OCI-LY7 (cell line): ENCODE results near the gene TAPBPL.

Source experiments
- EZH2phosphoT487 ChIP-seq: fragments of 200-600 bp; sonication (generic); IDR thresholded peaks from 2 replicates; pipeline ENCODE4 v1.6.1; 2018; ENCODE audit warnings: low read depth, borderline replicate concordance, mild to moderate bottlenecking, mixed run types, antibody characterized with exemption, low read length, moderate library complexity, mixed read lengths
- TF ChIP-seq, protein P1 (sequence below): fragments of 200-600 bp; sonication (generic); conservative IDR thresholded peaks from 2 replicates; pipeline ENCODE4 v1.5.1; 2014; ENCODE audit warnings: mild to moderate bottlenecking, antibody characterized with exemption, low read length, moderate library complexity, mixed read lengths

DNA sequence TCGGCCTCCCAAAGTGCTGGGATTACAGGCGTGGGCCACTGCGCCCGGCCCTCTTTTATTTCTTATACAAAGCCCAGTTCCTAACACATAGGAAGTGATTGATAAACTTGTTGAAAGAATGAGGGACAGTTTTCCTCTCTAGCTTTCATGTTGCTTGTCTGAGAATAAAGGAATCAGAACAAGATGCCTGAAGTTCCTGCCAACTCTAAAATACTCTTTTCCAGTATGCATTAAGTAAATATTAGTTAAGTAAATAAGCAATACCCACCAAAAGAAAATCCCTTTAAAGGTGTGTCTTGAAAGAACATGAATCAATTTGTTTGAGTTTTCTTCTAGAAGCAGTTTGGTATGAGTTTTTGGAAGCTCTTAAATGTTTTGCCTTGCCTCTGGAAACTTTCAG is 31.5 kb upstream of the TAPBPL start:
- TF ChIP-seq, protein P1, sequence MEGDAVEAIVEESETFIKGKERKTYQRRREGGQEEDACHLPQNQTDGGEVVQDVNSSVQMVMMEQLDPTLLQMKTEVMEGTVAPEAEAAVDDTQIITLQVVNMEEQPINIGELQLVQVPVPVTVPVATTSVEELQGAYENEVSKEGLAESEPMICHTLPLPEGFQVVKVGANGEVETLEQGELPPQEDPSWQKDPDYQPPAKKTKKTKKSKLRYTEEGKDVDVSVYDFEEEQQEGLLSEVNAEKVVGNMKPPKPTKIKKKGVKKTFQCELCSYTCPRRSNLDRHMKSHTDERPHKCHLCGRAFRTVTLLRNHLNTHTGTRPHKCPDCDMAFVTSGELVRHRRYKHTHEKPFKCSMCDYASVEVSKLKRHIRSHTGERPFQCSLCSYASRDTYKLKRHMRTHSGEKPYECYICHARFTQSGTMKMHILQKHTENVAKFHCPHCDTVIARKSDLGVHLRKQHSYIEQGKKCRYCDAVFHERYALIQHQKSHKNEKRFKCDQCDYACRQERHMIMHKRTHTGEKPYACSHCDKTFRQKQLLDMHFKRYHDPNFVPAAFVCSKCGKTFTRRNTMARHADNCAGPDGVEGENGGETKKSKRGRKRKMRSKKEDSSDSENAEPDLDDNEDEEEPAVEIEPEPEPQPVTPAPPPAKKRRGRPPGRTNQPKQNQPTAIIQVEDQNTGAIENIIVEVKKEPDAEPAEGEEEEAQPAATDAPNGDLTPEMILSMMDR, result no peak
- no peak for TF ChIP-seq EZH2phosphoT487
